K562 (cell line): ENCODE data around the gene ZNF554. TPM values are rescaled to one million over a fixed set of nuclear protein-coding genes. Genes with fewer than 3 reads are reported as not detected.

ENCODE experiments used
- ATAC-seq: fragments of 200-7000 bp; cut with Tn5 transposase; 3 replicates; pipeline ENCODE4 v1.9.1; 2020; ENCODE audit warnings: moderate library complexity
- BruUV-seq: library from RNA; stranded (reverse); fragments of 400-500 nt; replicated peaks from 2 replicates; lab custom pipeline; 2021; lab: Mats Ljungman, UMichigan
- CTCF ChIA-PET: fragments of 300-600 bp; formaldehyde crosslinking; extraction: SDS; loops from one replicate; lab custom pipeline; 2021; ENCODE audit warnings: low intra/inter-chr PET ratio; lab: Yijun Ruan, JAX
- POLR2A ChIA-PET: fragments of 300-600, 350-650 bp; sonication (Branson Sonifier 250); formaldehyde crosslinking; extraction: SDS; loops from one replicate; lab custom pipeline; 2021; ENCODE audit warnings: antibody characterized with exemption, inconsistent platforms; lab: Yijun Ruan, JAX
- DNase-seq, 4 experiments: peaks; one replicate each; pipeline versions ENCODE4 v3.0.0 to v3.0.0-alpha.2; 2011 to 2018; ENCODE audit warnings: low spot score in 3 of 4, mixed read lengths in 3 of 4; ENCODE audit errors: extremely low read depth in 1 of 4
- FAIRE-seq: peaks from 2 replicates; lab custom pipeline; 2011; peaks lifted over from hg19 to GRCh38; lab: Jason Lieb, UNC
- H2AFZ ChIP-seq: 2 replicates; pipeline ENCODE4 v1.6.0; 2011; ENCODE audit warnings: low read depth, low read length, control low read depth, inconsistent platforms
- H3K27ac ChIP-seq: fragments of 200-600 bp; 3 replicates; pipeline ENCODE4 v1.8.0; 2011; ENCODE audit warnings: low read depth, mild to moderate bottlenecking, control low read depth, inconsistent platforms, low read length, moderate library complexity, mixed read lengths; ENCODE audit errors: extremely low read depth
- H3K27me3 ChIP-seq, 2 experiments: fragments of 300-600 bp in 1 of 2; 2 replicates in 1 of 2; 3 replicates in 1 of 2; pipeline versions ENCODE4 v1.6.0 to v1.8.0; 2011; ENCODE audit warnings: inconsistent platforms in 2 of 2, low read length in 2 of 2, mild to moderate bottlenecking in 1 of 2, mixed read lengths in 1 of 2, moderate library complexity in 1 of 2; ENCODE audit not compliant: control insufficient read depth in 2 of 2, insufficient read depth in 2 of 2
- H3K36me3 ChIP-seq: fragments of 300-600 bp; 3 replicates; pipeline ENCODE4 v1.8.0; 2011; ENCODE audit warnings: mild to moderate bottlenecking, low read length, inconsistent platforms; ENCODE audit not compliant: control insufficient read depth, insufficient read depth
- H3K4me1 ChIP-seq, 2 experiments: fragments of 200-600 bp in 1 of 2; replicated peaks in 1 of 2; 2 replicates in 1 of 2; 3 replicates in 1 of 2; pipeline versions ENCODE4 v1.5.1 to v1.8.0; 2011; ENCODE audit warnings: inconsistent platforms in 2 of 2, low read length in 2 of 2, mild to moderate bottlenecking in 1 of 2, mixed read lengths in 1 of 2, moderate library complexity in 1 of 2; ENCODE audit not compliant: control insufficient read depth in 2 of 2, insufficient read depth in 2 of 2
- H3K4me2 ChIP-seq: 2 replicates; pipeline ENCODE4 v1.6.1; 2011; ENCODE audit warnings: low read length, control low read depth, inconsistent platforms, mixed read lengths; ENCODE audit not compliant: insufficient read depth
- H3K4me3 ChIP-seq: fragments of 200-600 bp; sonication (generic), shearing (Covaris generic); 2 replicates; pipeline ENCODE4 v1.5.1; 2016; ENCODE audit warnings: control low read depth, inconsistent platforms
- H3K79me2 ChIP-seq: fragments of 200-600 bp; 3 replicates; pipeline ENCODE4 v1.8.0; 2011; ENCODE audit warnings: low read length, inconsistent platforms; ENCODE audit not compliant: control insufficient read depth, insufficient read depth
- H3K9ac ChIP-seq, 2 experiments: 2 replicates each; pipeline versions ENCODE4 v1.6.0 to v1.6.1; 2011; ENCODE audit warnings: low read depth in 2 of 2, low read length in 2 of 2, control low read depth in 1 of 2, inconsistent platforms in 1 of 2, mild to moderate bottlenecking in 1 of 2, mixed read lengths in 1 of 2; ENCODE audit not compliant: insufficient read depth in 1 of 2
- H3K9me1 ChIP-seq: one replicate; pipeline ENCODE4 v1.6.0; 2011; ENCODE audit warnings: inconsistent platforms, mild to moderate bottlenecking, low read length, moderate library complexity; ENCODE audit not compliant: control insufficient read depth, insufficient read depth
- H3K9me3 ChIP-seq: replicated peaks from 2 replicates; pipeline ENCODE4 v1.5.1; 2011; ENCODE audit warnings: low read depth, low read length, inconsistent platforms; ENCODE audit not compliant: control insufficient read depth, insufficient read depth
- H4K20me1 ChIP-seq: replicated peaks from 2 replicates; pipeline ENCODE4 v1.6.1; 2011; ENCODE audit warnings: low read length, inconsistent platforms, mixed read lengths; ENCODE audit not compliant: control insufficient read depth, insufficient read depth
- CHD4 ChIP-seq: fragments of 200-600 bp; sonication (generic); IDR thresholded peaks from 3 replicates; pipeline ENCODE4 v1.6.1; 2012; ENCODE audit warnings: low read depth, mild to moderate bottlenecking, mixed read lengths, low read length, inconsistent platforms; ENCODE audit not compliant: insufficient read depth, insufficient replicate concordance, poor library complexity, severe bottlenecking
- ETV6 ChIP-seq, 3 experiments: fragments of 150-350 bp in 1 of 3; sonication (generic) in 1 of 3; formaldehyde crosslinking in 1 of 3; IDR thresholded peaks; 2 replicates each; pipeline versions ENCODE4 v1.6.1 to v1.8.0; 2014 to 2022; ENCODE audit warnings: borderline replicate concordance in 2 of 3, low read depth in 2 of 3, antibody characterized with exemption in 1 of 3, low read length in 1 of 3, mild to moderate bottlenecking in 1 of 3, missing genetic modification reagents in 1 of 3
- NR3C1 ChIP-seq: sonication (generic); formaldehyde crosslinking; IDR thresholded peaks from 2 replicates; pipeline ENCODE4 v1.8.1; 2022; ENCODE audit warnings: missing genetic modification reagents
- PHF21A ChIP-seq: fragments of 450-650 bp; IDR thresholded peaks from 2 replicates; pipeline ENCODE4 v1.6.1; 2017; ENCODE audit warnings: low read depth, borderline replicate concordance
- RBFOX2 ChIP-seq: fragments of 200-400 bp; formaldehyde crosslinking; IDR thresholded peaks from 2 replicates; pipeline ENCODE4 v1.6.1; 2017; ENCODE audit warnings: low read depth, mild to moderate bottlenecking, low read length, moderate library complexity
- RBM17 ChIP-seq: fragments of 200-400 bp; formaldehyde crosslinking; IDR thresholded peaks from 2 replicates; pipeline ENCODE4 v1.6.1; 2017; ENCODE audit warnings: low read depth, mild to moderate bottlenecking, low read length, borderline replicate concordance
- STAG1 ChIP-seq: sonication (generic); formaldehyde crosslinking; IDR thresholded peaks from 2 replicates; pipeline ENCODE4 v1.5.0; 2020; ENCODE audit warnings: missing genetic modification reagents, borderline replicate concordance
- ZBTB33 ChIP-seq: sonication (generic); formaldehyde crosslinking; IDR thresholded peaks from 2 replicates; pipeline ENCODE4 v1.8.1; 2023; ENCODE audit warnings: mild to moderate bottlenecking, missing genetic modification reagents
- WGBS: fragments of 100-300 bp; shearing (Covaris generic); methylation state at CpG from one replicate; pipeline ENCODE4 v1.1.6; 2016; ENCODE audit warnings: low coverage, mixed read lengths; ENCODE audit not compliant: insufficient coverage; ENCODE audit errors: missing lambda C conversion rate; 5-methylcytosine and 5-hydroxymethylcytosine counted together
- in situ Hi-C: fragments of 300-500 bp; cut with MboI; formaldehyde crosslinking; loops from 4 replicates; pipeline ENCODE4 v1.15.0; 2018; ENCODE audit warnings: inconsistent platforms, mixed read lengths
- intact Hi-C: fragments of 100-400 bp; cut with micrococcal nuclease; formaldehyde crosslinking; loops from 2 replicates; pipeline ENCODE4 v1.14.2; 2022
- polyA plus RNA-seq, 8 experiments: library from polyadenylated mRNA; depleted of rRNA in 4 of 8; stranded (reverse) in 5 of 8; unstranded in 3 of 8; fragments of >200 nt; fragmentation: Nextera tagmentation in 2 of 8; fragmentation: Illumina TruSeq in 1 of 8; extraction: Ambion mirVana in 2 of 8; extraction: Trizol in 1 of 8; gene quantifications; 2 replicates each; pipeline versions ENCODE4 v1.2.1 to v1.2.3, GENCODE V29; 2011 to 2014; ENCODE audit warnings: inconsistent platforms in 1 of 8, missing spikeins in 1 of 8
- total RNA-seq, 7 experiments: library from RNA; depleted of rRNA in 6 of 7; stranded (reverse); fragments of >200 nt in 6 of 7; fragmentation: Illumina TruSeq in 2 of 7; extraction: Trizol in 2 of 7; gene quantifications; 2 replicates each; pipeline versions ENCODE4 v1.2.1 to v1.2.3, GENCODE V29; 2011 to 2021; ENCODE audit warnings: low replicate concordance in 1 of 7

ZNF554 gene
- total and polyA plus RNA-seq, 9 of the 15 experiments (the other 6 are each of a cell fraction or from before 2014, with no cell fraction given) = 0.07 to 1.8 (median 1.1) TPM

GRCh38 chr19:2796659-2797266 is 22.9 kb upstream of the ZNF554 start:
- Histone ChIP-seq H3K79me2 (no peaks in the 10 kb centered on the region), H3K27me3 (no peaks in the 10 kb centered on the region), H3K27ac (no peak overlapping the region), H3K9me1 (peaks cover 3% of the 10 kb centered on the region), H3K4me1 (peaks cover 0 to 22% of the 10 kb centered on the region in 2 experiments; a peak in 2 of 5 replicates), H3K4me2 (no peak overlapping the region), H3K4me3 (no peak overlapping the region), H4K20me1 (no peaks in the 10 kb centered on the region), H3K9me3 (no peaks in the 10 kb centered on the region), H3K9ac (peak overlapping the region in 1 of 2 experiments; percentile 52; a peak in 1 of 4 replicates), H2AFZ (no peak overlapping the region), H3K36me3 (peaks cover 90% of the 10 kb centered on the region; the same call in 2 of the 3 replicates)
- ChIA-PET POLR2A (interaction anchor here (0.9 kb wide), 1 partner anchor 45 kb away, joined by 4 read pairs; the partner anchor contains the start of gene ZNF555), CTCF (no interaction called here)
- WGBS = 97% methylated on average over 18 of the region's 23 CpGs
- DNase-seq (no peak), FAIRE-seq (no peak), ATAC-seq (no peak)
- intact Hi-C loops = no loop called here
- in situ Hi-C loops = no loop called here
- no TSS peak for BruUV-seq
- TF ChIP-seq RBM17 (no peak), ETV6 (IDR thresholded peaks at IDR 0.05; ENCODE audit: borderline replicate concordance in 1 of 2, low read depth in 2 of 2, low read length in 1 of 2) (no peak), ETV6 (CRISPR knock-in tag; IDR thresholded peaks at IDR 0.05; ENCODE audit: borderline replicate concordance) (no peak), CHD4 (no peak), ZBTB33 (CRISPR knock-in tag) (0 out of 2 replicates have a peak, but pooled peaks have one; percentile 27), STAG1 (CRISPR knock-in tag) (no peak), NR3C1 (no peak), RBFOX2 (peak; percentile 29; the same call in 1 of the 2 replicates), PHF21A (no peak)
